Activated CD4-positive, alpha-beta T cell treated with anti-CD3 and anti-CD28 coated beads, Interleukin-2, Interleukin-6, amounts not matched to agents 100 ng/mL and 50 ng/mL, durations not matched to agents 16 hours and 8 hours (primary cell): ENCODE results near the gene BIRC7.
"Not testable (repeated sequence)": the region's sequence is repeated elsewhere in the genome, so short reads cannot be mapped to it uniquely, and the experiment has no call there.

Source experiments
- DNase-seq: peaks from one replicate; pipeline ENCODE4 v3.0.0-alpha.2; 2020

Gene BIRC7

DNA sequence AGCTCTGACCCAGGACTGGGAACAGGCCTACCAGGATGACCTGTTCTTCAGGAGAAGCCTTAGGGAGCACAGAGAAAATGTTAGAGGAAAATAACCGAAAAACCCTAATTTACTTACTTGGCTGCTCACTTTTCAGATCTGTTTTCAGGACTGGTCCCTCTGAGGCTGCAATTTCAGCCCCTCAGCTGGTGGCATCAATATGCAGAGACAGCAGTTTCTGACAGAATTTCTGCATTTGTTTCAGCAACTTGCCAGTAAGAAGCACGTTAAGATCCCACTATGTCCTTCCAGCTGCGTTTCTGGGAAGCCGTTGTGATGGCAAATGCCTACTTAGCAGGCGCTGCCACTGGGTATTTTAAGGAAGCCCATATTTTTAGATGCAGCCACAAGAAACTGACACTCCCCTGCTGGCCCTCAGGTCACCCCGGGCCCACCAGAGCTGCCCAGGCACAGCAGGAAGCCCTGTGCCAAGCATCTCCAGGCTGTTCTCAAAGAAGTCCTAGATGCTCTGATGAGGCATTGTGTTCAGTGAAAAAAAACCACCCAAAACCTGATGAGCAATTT lies 27.3 kb upstream of the BIRC7 start:
- no peak for DNase-seq

DNA sequence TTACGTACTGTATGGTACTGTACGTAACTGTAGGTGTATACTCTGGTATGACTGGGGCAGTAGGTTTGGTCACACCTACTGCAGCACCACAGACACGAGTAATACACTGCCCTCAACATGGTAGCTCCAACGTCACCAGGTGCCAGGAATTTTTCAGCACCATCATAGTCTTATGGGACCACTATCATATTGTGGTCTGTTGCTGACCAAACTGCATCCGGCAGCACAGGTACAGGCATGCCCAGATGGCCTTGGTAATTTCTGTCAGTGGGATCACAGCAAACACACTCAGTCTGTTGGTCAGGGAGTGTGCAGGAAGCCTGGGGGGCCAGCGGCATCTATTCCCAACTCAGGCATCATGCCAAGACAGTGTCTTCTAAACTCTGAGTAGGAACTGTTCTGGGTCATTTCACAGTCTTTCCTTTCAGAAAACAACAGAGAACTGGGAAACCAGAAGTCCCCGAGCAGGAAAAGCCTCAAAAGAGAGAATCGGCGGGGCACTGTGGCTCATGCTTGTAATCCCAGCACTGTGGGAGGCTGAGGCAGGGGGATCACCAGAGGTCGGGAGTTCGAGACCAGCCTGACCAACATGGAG lies 25.6 kb upstream of the BIRC7 start:
- DNase-seq, result no peak

DNA sequence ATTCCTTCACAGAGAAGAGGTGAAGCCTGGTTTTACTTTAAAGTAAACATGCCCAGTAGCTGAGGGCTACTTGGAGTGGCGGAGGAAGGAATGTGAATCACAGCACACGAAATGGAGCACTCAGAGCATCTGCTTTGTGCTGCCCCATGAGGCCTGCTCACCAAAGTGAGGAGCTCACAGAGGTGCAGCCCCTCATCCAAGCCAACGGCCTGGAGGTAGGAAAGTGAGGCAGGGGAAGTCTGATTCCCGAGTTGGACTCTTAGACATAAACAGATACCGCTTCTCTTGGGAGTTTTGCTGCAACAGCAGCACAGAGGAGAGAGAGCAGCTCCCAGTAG lies 23.3 kb upstream of the BIRC7 start:
- DNase-seq, result no peak

DNA sequence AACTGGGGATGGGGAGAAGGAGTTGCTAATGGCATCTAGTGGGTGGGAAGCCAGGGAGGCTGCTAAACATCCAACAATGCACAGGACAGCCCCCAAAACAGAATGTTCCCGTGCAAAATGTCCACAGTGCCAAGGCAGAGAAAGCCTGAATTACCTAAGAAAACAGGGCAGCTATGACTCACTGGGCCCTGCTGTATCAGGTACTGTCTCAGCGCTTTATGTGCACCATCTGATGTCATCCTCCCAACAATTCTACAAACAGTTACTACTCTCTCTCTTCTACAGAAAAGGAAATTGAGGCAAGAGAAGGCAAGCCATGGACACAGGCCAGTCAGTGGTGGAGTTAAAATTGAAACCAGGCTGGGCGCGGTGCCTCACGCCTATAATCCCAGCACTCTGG lies 22.9 kb upstream of the BIRC7 start:
- DNase-seq, result no peak

DNA sequence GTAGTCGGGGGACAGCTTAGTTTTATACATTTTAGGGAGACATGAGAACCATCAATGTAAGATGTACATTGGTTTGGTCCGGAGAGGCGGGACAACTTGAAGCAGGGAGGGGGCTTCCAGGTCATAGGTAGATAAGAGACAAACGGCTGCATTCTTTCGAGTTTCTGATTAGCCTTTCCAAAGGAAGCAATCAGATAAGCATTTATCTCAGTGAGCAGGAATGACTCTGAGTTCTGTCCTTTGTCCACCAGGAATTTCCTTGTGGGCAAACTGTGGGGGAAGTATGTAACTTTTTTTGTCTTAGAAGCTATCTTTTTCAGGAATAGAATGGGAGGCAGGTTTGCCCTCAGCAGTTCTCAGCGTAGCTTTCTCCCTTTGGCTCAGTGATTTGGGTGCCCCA lies 21.2 kb upstream of the BIRC7 start:
- no peak for DNase-seq

DNA sequence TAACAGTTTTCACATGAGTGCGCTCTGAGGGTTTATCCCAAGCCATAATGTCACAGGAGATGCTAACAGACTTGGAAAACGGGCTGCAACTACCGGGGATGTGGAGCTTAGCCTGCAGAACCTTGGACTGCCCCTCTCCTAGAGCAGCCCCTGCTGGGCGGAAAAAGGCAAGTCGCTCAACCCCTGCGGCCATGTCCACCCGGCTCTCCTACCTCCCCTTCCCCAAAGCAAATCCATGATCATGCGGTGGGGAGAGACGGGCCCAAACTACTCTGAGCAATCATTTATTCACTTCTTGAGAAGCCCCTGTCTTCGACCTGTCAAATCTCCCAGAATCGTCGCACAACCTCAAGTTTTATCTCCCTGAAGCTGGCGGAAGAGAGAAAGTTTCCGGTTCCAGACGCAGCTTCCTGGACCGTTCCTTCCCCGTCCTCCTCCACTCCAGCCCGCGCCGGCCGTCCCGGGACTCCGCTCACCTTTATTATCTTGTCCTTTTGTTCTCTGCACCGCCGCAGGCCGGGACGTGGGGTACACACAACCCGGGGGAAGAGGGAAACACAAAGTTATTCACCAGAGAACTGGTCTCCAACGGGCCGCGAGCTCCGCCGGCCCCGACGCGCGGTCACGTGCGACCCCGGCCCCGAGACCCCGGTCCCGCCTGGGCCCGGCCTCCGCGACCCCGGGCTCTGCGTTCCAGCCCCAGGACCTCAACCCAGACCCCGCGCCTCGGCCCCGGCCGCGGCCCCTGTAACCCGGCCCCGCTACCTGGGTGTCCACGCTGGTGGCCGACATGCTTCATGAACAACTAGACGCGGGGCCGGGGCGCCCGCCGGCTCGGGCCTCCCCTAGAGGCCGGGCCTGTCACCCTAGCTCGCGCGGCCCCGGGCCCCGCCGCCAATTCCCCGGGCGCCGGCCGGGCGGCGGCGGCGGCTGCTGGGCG lies 20.3 kb upstream of the BIRC7 start:
- peak; percentile 31 for DNase-seq

DNA sequence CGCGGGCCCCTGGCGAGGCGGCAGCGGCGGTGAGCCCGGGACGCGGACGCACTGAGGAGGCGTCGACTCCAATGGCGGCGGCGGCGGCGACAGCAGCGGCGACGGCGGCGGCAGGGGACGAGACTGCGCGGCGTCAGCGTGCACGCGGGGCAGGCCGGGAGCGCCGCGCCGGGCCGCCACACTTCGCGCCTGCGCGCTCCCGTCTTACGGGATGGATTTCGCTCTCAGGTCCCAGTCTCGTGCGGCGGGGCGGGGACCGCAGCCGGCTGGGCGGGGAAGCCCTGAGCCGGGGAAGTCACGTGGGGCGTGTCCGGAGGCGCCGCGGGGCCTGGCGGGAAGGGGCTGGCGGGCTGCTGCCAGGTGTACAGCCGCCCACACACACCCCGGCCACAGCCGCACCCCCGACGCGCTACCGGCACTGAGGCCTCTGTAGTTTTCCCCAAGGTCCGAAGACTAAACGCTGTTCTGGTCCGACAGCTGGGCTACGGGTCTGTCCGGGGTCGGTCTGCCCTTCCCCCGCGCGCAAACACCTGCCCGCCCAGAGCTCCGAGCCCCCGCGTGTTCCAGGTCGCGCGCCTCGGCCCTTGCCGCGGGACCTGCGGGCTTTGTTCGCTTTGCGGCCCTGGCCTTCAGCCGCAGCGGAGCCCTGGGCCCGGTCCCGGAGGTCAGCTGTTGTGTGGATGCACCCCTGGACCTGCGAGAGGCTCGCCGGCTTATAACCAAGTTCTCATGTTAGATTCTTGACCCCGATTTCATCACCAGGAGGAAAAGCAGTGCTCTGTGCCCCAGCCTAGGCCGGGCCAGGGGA lies 19.5 kb upstream of the BIRC7 start, which contains the start of gene YTHDF1:
TSS of gene YTHDF1 (minus strand) at position 91 of the 808 bp plus-strand sequence. CDS start 239 bp downstream, outside the sequence.
- DNase-seq, result peak; percentile 98

DNA sequence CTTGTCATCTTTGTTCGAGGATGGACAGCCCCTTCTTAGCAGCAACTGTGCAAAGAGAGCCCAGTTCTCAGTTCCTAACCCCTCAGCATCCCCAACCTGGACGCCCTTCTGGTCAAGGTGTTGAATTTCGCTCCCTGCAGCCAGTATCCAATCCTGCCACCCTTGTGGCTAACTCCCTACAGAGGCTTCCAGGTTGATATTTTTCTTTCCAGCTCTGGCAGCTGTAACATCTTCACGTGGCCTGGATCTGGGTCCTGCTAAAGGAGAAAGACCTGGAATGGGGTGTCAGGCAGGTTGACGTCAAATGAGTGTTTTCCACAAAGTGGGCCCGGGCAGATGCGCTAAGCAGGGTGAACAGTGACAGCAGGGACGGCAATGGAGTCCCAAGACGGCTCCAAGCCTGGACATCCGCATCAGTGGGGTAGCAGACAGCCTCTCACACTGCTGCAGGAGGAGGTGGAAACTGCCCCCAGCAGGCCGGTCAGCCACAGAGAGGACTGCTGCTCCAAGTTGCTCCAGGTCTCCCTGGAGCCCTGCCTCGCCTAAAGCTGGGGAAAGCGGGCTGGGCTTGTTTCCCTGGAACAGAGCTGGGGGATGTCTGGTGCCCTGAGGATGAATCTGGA lies 18.7 kb upstream of the BIRC7 start:
- no peak for DNase-seq

DNA sequence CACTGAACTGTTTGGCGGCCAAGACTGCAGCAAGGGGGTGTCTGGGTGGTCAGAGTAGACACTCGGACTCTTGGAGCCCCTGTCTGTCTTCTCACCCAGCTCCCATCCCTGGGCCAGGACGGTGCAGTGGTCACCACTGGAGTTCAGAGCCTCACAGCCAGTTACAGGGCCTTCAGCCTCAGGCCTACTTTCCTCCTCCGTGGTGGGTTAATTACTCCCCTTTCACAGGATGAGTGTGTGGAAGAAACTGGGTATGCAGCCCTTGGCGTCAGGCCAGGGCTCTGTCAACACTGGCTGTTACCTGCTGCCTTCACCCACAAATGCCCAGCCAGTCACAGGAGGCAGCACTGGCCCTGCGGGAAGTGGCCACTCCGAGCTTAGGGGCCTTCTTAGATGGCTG lies 18.0 kb upstream of the BIRC7 start:
- DNase-seq, result no peak

DNA sequence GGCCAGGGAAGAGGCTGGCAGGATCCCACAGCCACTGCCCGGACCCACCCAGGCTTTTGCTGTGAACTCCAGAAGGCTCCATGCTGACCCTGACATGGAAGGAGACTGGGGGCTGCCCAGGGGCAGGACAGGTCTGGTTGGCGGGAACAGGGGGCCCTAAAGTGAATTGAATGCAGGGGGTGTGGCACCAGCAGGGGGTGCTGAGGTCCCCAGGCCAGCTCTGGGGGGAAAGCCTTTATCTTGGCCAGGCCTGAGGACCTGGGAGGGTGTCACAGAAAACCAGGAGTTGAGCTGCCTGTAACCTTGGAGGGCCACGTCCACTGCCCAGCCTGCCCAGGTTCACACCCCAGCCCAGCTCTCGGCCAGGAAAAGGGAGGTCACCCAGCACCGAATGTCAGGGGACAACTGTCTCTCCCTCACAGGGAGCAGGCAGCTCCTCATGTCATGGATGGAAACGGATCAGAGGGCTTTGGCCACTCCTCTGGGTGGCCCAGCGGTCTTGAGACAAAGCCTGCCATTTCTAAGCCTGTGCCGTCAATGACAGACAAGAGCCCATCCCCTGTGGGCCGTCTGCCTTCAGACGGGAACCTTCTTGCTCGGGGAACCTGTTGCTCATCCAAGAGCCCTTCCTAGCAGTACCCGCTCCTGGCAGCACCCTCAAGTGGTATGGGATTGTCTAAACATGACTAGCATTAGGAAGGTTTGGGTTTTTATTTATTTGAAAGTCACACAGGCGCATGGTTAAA lies 16.8 kb upstream of the BIRC7 start:
- no peak for DNase-seq

DNA sequence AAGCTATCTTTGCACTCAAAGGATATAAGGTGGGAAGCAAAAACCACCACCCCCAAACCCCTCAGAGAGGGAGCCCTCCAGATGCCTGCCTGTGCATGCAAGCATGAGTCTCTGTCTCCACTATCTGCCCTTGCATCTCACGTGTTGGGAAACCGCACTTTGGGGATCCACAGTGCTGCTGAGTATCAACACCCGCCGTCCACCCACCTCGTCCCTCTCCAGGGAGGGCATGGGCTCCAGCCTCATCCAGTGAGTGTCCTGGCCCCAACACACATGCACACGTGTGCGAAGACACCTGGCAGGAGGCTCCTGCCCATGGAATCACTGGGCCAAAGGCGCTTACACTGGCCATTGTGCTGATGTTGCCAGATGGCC lies 16.3 kb upstream of the BIRC7 start:
- DNase-seq, result no peak

DNA sequence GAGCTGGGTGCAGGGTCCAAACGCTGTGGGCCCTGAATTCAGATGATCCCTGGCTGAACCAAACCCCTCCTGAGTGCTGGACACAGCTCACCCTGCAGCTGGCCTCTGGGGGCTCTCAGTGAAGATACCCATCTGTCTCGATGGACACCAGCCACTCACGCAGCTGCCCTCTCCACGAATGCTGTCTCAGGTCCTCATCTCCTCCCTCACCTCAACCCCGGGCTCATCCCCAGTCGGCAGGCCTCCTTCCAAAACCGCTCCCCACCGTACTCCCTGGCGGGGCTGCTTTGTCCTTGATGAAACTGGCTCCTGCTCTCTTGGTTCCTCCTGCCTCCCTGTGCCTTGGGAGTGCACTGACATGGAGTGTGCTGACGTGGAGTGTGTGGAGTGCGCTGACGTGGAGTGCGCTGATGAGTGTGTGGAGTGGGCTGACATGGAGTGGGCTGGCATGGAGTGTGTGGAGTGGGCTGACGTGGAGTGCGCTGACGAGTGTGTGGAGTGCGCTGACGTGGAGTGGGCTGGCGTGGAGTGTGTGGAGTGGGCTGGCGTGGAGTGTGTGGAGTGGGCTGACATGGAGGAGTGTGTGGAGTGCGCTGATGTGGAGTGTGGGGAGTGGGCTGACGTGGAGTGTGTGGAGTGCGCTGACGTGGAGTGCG lies 15.7 kb upstream of the BIRC7 start:
- no peak for DNase-seq

DNA sequence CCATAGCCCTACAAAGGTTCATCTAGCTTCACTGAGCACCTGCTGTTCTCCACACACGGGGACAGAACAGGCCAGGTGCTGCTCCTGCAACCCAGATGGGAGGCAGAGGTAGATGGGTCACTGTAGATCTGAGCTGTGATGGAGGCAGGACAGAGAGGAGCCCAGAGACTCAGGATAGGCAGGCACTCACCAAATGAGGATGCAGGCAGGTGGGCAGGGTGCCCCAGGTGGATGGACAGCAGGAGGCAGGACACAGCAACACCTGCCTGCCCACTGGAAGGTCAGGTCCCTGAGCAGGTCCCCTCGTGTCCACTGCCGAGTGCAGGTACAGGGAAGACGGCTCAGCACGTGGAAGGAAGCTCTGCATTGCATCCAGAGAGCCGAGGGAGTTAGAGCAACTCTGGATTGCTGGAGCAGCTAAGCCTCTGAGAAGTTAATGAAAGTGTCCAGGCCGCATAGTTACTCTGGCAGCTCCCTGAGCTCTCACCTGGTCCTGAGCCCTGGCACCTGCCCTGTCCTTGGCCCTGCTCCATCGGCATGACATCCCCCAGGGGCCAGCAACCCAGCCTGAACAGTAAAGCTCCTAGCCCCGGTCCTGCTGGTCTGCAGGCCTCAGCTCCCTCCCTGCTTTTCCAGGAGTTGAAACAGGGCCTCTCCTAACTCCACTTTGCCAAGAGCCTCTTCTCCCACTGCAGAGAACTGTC lies 14.9 kb upstream of the BIRC7 start:
- DNase-seq, result no peak

DNA sequence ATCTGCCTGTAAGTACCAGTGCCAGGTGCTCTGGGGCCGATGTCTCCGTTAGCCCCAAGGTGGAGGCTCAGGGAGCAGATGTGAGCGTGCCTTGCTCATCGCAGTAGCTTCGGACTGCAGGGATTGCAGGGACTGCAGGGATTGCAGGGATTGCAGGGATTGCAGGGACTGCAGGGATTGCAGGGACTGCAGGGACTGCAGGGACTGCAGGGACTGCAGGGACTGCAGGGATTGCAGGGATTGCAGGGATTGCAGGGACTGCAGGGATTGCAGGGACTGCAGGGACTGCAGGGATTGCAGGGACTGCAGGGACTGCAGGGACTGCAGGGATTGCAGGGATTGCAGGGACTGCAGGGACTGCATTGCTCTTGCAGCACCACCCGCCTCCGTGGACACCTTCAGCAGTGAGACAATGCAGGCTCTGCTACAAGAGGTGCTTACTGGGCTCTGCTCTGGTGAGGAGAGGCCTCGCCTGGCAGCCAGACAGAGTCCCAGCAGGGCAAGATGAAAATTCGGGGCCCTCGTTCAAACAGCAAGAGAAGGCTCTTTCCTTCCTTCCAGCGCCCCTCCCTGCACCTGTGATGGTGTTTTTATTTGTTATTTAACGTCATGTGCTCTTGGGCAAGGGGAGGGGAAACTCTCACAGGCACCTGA lies 14.2 kb upstream of the BIRC7 start:
- not testable (repeated sequence) for DNase-seq

DNA sequence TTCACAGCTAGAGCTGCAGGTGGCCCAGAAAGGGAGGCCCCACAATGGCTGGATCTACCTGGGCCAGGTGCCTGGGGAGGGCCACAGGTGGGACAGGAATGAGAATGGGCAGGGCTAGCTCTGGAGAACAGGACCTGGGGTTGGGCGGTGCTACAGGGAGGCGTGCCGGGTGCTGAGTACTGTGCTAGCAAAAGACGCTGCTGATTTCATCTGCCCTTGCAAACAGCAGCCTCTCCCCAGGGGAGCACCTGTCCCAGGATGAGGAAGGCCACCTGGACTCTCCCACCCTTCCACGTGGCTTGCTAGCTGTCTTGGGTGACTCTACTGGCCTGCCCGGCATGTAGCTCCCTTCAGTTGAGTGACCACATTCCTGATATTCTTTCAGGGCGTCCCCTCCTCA lies 13.2 kb upstream of the BIRC7 start:
- no peak for DNase-seq

DNA sequence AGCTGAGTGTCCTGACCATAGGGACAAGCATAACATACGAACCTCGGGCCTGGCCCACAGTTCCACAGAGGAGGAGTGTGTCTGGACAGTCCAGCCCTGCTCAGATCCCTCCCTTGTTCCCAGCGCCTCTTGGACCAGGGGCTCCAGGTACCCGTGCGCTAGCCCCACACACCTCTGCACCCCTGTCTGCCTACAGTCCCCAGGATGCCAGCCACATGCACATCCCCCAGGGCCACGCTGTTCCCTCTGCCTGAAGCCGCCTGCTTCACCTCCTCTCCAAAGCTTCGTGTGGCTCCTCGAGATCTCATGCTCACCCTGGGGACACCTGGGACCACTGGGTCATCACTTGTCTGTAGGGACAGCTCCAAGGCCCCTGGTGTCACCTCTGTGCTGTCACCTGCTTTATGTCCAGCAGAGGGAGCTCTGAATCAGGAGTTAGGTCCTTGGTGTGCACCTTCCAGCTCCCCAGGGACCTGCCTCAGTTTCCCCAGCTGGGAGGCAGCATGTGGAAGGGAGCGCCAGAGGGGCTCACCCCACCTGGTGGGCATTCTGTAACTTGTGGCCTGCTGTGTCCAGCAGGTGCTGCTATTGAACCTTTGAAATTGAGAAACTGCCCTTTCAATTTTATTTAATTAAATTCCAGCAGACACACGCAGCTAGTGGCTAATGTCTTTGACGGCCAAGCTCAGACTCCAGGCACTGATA lies 12.4 kb upstream of the BIRC7 start:
- peak; percentile 63 for DNase-seq

DNA sequence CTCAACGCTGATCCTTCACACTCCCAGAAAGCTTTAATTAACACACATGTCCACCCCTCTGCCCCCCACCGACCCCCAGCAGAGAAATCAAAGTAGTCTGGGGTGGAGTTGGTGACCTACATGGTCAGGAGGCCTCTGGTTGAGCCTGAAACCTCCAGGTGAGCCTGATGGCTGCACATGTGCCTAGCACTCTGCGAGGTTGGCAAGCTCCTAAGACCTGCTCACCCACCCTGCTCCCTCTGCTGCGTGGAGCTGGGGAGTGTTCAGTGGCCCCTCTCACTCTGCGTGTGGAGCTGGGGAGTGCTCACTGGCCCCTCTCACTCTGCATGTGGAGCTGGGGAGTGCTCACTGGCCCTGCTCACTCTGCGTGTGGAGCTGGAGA lies 11.9 kb upstream of the BIRC7 start:
- DNase-seq, result no peak

DNA sequence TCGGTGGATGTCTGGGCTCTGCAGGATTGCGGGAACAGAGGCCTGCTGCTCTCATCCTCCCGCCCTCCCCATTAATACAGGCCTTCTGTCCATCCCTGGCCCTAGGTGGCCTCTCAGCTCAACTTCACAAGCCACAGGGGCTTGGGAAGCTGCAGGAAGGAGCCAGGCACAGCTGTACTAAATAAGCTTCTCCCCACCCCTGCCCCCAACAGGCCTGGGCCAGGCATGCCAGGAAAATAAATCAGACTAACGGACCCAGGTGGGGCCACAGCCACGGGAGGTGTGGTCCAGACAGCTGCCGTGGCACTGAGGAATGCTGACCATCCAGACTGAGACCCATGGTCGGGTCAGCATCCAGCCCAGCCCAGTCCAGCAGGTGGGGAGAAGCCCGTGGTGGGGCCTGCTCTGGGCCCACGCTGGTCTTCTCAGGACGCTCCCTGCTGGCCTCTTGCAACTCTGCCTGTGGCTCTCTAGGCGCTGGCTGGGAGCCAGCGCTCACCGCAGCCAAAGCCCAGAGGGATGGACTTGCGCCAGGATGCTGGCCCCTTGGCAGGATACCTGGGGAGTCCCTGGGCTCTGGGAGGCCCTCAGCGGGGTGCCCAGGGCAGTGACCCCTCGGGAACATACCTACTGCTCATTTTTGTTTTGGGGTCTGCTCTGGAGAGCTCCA lies 11.2 kb upstream of the BIRC7 start:
- no peak for DNase-seq

DNA sequence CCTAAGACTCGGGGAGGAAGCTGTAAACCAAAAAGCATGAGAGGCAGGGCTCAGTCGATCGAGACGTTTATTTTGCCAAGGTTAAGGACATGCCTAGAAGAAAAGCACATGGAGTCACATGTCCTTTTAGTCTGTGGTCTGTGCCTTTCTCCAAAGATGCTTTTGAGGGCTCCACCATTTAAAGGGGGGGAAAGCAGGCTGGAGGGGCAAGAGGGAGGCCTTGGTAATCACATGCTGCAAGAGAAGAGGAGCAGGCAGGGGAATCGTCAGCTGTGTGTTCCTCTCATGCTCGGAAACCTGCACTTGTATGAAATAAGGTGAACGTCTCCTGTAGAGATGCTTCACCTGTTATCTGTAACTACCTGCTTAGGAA lies 10.6 kb upstream of the BIRC7 start:
- DNase-seq, result no peak
